SK-N-SH treated with all-trans-retinoic acid at 6 μM for 48 hours (cell line): ENCODE results near the gene WNT7A.

Experiments used
- ATAC-seq: fragments of 200-7000 bp; cut with Tn5 transposase; 3 replicates; pipeline ENCODE4 v1.9.1; 2020; ENCODE audit warnings: mild to moderate bottlenecking, moderate library complexity
- ARNTL ChIP-seq: fragments of 450-650 bp; formaldehyde crosslinking; IDR thresholded peaks from 2 replicates; pipeline ENCODE4 v1.5.0; 2020; ENCODE audit warnings: low read depth, mild to moderate bottlenecking, moderate library complexity, borderline replicate concordance
- BACH2 ChIP-seq: fragments of 250-450 bp; sonication (Bioruptor Pico); IDR thresholded peaks from 2 replicates; pipeline ENCODE4 v1.9.0; 2021; ENCODE audit warnings: mild to moderate bottlenecking, borderline replicate concordance
- ESRRG ChIP-seq: fragments of 250-450 bp; sonication (Bioruptor Pico); IDR thresholded peaks from 2 replicates; pipeline ENCODE4 v1.6.1; 2021; ENCODE audit warnings: mild to moderate bottlenecking
- ISL1 ChIP-seq: fragments of 250-450 bp; sonication (Bioruptor Pico); IDR thresholded peaks from 2 replicates; pipeline ENCODE4 v2.1.2; 2022; ENCODE audit warnings: mild to moderate bottlenecking, moderate library complexity
- PPARA ChIP-seq: fragments of 250-450 bp; sonication (Bioruptor Pico); IDR thresholded peaks from 2 replicates; pipeline ENCODE4 v1.5.0; 2020; ENCODE audit warnings: mild to moderate bottlenecking, borderline replicate concordance
- RARB ChIP-seq: fragments of 250-450 bp; sonication (Bioruptor Pico); IDR thresholded peaks from 2 replicates; pipeline ENCODE4 v1.8.0; 2021; ENCODE audit warnings: mild to moderate bottlenecking, moderate library complexity
- SNAI2 ChIP-seq: fragments of 250-450 bp; sonication (Bioruptor Pico); IDR thresholded peaks from 2 replicates; pipeline ENCODE4 v1.5.0; 2020; ENCODE audit warnings: mild to moderate bottlenecking, moderate library complexity
- TCF4 ChIP-seq: fragments of 250-450 bp; sonication (Bioruptor Pico); IDR thresholded peaks from 2 replicates; pipeline ENCODE4 v1.8.0; 2021; ENCODE audit warnings: mild to moderate bottlenecking, moderate library complexity, borderline replicate concordance
- TOX ChIP-seq: fragments of 250-450 bp; sonication (Bioruptor Pico); IDR thresholded peaks from 2 replicates; pipeline ENCODE4 v1.8.0; 2021; ENCODE audit warnings: mild to moderate bottlenecking, moderate library complexity, borderline replicate concordance
- ZC3H10 ChIP-seq: fragments of 250-450 bp; sonication (Bioruptor Pico); IDR thresholded peaks from 2 replicates; pipeline ENCODE4 v1.5.1; 2021; ENCODE audit warnings: mild to moderate bottlenecking, moderate library complexity
- ZFP3 ChIP-seq: fragments of 250-450 bp; sonication (Bioruptor Pico); IDR thresholded peaks from 2 replicates; pipeline ENCODE4 v1.5.0; 2020; ENCODE audit warnings: mild to moderate bottlenecking, moderate library complexity
- ZFP30 ChIP-seq: fragments of 450-650 bp; formaldehyde crosslinking; IDR thresholded peaks from 2 replicates; pipeline ENCODE4 v1.5.0; 2022; ENCODE audit warnings: mild to moderate bottlenecking, moderate library complexity
- ZNF70 ChIP-seq: fragments of 450-650 bp; formaldehyde crosslinking; IDR thresholded peaks from 2 replicates; pipeline ENCODE4 v1.5.0; 2020; ENCODE audit warnings: mild to moderate bottlenecking, moderate library complexity
- ZNF8 ChIP-seq: fragments of 450-650 bp; formaldehyde crosslinking; IDR thresholded peaks from 2 replicates; pipeline ENCODE4 v1.5.0; 2020; ENCODE audit warnings: mild to moderate bottlenecking, moderate library complexity
- TF ChIP-seq, protein P1 (sequence below): fragments of 250-450 bp; sonication (Bioruptor Pico); IDR thresholded peaks from 2 replicates; pipeline ENCODE4 v1.5.0; 2020; ENCODE audit warnings: mild to moderate bottlenecking, moderate library complexity
- TF ChIP-seq, protein P2 (sequence below): fragments of 250-450 bp; sonication (Bioruptor Pico); IDR thresholded peaks from 2 replicates; pipeline ENCODE4 v1.8.0; 2020; ENCODE audit warnings: mild to moderate bottlenecking, moderate library complexity, borderline replicate concordance
- TF ChIP-seq, protein P3 (sequence below): fragments of 250-450 bp; sonication (Bioruptor Pico); IDR thresholded peaks from 2 replicates; pipeline ENCODE4 v1.8.0; 2021; ENCODE audit warnings: low read depth, mild to moderate bottlenecking, moderate library complexity, borderline replicate concordance
- TF ChIP-seq, protein P4 (sequence below): fragments of 250-450 bp; sonication (Bioruptor Pico); IDR thresholded peaks from 2 replicates; pipeline ENCODE4 v1.5.1; 2021; ENCODE audit warnings: mild to moderate bottlenecking, moderate library complexity

Gene WNT7A

DNA sequence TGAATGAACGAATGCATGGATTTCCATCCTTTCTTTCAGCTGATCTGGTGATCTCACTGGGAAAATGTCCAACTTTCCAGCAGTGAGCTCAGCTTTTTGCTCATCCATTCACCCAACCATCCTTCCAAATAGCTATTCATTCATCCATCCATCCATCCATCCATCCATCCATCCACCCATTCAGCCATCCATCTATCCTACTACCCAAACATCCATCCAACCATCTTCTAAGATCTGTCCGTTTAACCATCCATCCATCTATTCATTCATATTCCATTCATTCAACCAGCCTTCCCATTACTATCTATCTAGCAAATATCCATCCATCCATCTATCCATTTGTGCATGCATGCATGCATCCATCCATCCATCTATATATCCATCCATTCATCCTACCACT is 39.4 kb downstream of the WNT7A start:
- ATAC-seq: no peak
- no peak for TF ChIP-seq ISL1
- TF ChIP-seq, all 23 proteins: peak for 0

DNA sequence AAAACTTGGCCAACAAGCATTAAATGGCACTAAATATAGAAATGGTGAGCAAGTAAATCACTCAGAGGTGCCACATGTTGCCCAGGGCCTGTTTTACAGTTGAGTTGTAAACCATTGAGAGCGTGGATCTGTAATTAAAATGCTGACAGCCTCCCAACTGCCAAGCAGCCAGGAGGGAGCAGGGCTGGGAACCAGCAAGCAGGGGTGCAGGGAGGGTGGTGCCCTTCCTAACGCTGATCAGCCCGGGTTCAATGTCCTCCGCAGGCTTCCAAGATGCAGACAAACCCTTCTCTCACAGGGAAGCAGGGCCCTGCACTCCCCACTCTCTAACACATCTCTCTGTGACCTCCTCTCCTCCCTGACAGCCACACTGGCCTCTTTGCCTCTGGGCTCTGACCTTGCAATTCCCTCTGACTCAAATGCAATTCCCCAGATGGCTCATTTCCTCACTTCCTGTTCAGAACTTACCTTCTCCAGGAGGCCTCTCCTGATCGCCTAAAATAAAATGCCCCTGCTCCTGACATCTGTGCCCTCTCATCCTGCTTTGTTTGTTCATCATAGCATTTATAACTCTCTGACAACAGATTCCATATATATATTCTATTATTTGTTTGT is 40.0 kb downstream of the WNT7A start:
- TF ChIP-seq ISL1 (no peak), ZNF8 (CRISPR knock-in tag) (no peak), RARB (CRISPR knock-in tag) (no peak), TOX (CRISPR knock-in tag) (no peak), ARNTL (CRISPR knock-in tag) (no peak)
- TF ChIP-seq, all 23 proteins: peak for 0
- ATAC-seq: no peak

DNA sequence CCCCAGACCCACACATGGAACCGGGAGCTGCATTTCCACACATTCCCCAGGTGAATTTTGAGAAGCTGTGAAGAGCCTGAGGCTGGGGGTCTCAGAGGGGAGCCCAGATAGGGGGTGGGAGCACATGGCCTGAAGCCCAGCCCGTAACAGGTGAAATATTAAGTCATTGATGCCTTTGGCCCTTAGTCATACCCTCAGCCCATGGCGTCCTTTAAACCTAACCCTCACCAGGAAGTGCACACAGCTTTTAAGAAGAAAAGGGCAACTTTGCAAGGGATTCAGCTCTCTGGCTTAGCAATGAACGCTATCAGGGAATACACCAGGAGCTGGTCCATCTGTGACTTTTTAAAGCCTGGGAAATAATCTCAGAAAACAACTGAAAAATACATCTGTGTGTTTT is 40.6 kb downstream of the WNT7A start:
- no peak for TF ChIP-seq ZNF8 (CRISPR knock-in tag)
- TF ChIP-seq, protein P1, sequence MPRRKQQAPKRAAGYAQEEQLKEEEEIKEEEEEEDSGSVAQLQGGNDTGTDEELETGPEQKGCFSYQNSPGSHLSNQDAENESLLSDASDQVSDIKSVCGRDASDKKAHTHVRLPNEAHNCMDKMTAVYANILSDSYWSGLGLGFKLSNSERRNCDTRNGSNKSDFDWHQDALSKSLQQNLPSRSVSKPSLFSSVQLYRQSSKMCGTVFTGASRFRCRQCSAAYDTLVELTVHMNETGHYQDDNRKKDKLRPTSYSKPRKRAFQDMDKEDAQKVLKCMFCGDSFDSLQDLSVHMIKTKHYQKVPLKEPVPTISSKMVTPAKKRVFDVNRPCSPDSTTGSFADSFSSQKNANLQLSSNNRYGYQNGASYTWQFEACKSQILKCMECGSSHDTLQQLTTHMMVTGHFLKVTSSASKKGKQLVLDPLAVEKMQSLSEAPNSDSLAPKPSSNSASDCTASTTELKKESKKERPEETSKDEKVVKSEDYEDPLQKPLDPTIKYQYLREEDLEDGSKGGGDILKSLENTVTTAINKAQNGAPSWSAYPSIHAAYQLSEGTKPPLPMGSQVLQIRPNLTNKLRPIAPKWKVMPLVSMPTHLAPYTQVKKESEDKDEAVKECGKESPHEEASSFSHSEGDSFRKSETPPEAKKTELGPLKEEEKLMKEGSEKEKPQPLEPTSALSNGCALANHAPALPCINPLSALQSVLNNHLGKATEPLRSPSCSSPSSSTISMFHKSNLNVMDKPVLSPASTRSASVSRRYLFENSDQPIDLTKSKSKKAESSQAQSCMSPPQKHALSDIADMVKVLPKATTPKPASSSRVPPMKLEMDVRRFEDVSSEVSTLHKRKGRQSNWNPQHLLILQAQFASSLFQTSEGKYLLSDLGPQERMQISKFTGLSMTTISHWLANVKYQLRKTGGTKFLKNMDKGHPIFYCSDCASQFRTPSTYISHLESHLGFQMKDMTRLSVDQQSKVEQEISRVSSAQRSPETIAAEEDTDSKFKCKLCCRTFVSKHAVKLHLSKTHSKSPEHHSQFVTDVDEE (CRISPR knock-in tag): no peak
- no peak for TF ChIP-seq ISL1
- TF ChIP-seq, protein P2, sequence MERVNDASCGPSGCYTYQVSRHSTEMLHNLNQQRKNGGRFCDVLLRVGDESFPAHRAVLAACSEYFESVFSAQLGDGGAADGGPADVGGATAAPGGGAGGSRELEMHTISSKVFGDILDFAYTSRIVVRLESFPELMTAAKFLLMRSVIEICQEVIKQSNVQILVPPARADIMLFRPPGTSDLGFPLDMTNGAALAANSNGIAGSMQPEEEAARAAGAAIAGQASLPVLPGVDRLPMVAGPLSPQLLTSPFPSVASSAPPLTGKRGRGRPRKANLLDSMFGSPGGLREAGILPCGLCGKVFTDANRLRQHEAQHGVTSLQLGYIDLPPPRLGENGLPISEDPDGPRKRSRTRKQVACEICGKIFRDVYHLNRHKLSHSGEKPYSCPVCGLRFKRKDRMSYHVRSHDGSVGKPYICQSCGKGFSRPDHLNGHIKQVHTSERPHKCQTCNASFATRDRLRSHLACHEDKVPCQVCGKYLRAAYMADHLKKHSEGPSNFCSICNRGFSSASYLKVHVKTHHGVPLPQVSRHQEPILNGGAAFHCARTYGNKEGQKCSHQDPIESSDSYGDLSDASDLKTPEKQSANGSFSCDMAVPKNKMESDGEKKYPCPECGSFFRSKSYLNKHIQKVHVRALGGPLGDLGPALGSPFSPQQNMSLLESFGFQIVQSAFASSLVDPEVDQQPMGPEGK (CRISPR knock-in tag): no peak
- TF ChIP-seq SNAI2 (CRISPR knock-in tag): no peak
- no peak for TF ChIP-seq TCF4
- TF ChIP-seq, protein P3, sequence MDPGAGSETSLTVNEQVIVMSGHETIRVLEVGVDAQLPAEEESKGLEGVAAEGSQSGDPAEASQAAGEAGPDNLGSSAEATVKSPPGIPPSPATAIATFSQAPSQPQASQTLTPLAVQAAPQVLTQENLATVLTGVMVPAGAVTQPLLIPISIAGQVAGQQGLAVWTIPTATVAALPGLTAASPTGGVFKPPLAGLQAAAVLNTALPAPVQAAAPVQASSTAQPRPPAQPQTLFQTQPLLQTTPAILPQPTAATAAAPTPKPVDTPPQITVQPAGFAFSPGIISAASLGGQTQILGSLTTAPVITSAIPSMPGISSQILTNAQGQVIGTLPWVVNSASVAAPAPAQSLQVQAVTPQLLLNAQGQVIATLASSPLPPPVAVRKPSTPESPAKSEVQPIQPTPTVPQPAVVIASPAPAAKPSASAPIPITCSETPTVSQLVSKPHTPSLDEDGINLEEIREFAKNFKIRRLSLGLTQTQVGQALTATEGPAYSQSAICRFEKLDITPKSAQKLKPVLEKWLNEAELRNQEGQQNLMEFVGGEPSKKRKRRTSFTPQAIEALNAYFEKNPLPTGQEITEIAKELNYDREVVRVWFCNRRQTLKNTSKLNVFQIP (CRISPR knock-in tag): no peak
- no peak for TF ChIP-seq ARNTL (CRISPR knock-in tag)
- TF ChIP-seq ZNF70 (CRISPR knock-in tag): no peak
- TF ChIP-seq, protein P4, sequence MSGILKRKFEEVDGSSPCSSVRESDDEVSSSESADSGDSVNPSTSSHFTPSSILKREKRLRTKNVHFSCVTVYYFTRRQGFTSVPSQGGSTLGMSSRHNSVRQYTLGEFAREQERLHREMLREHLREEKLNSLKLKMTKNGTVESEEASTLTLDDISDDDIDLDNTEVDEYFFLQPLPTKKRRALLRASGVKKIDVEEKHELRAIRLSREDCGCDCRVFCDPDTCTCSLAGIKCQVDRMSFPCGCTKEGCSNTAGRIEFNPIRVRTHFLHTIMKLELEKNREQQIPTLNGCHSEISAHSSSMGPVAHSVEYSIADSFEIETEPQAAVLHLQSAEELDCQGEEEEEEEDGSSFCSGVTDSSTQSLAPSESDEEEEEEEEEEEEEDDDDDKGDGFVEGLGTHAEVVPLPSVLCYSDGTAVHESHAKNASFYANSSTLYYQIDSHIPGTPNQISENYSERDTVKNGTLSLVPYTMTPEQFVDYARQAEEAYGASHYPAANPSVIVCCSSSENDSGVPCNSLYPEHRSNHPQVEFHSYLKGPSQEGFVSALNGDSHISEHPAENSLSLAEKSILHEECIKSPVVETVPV (CRISPR knock-in tag): no peak
- no peak for TF ChIP-seq ZFP30
- TF ChIP-seq ESRRG (CRISPR knock-in tag): no peak
- no peak for ATAC-seq

DNA sequence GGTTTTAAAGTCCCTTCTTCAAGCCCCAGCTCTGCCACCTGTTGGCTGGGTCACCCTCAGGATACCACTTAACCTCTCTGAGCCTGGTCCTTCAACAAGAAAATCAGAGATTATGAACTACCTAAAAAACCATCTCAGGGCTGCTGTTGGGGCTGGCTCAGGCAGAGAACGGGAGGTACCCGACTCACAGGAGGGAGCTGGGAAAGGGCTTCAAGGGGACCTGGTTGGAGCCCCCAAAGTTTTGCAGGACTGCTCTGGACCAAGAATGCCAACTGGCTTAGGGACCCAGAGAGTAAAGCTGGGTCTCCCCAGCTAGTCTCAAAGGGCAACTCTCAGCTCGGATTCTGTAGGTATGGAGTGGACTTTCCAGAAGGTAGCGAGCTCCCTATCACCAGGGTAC is 41.5 kb downstream of the WNT7A start:
- TF ChIP-seq ZFP30 (no peak), BACH2 (CRISPR knock-in tag) (no peak), ZC3H10 (CRISPR knock-in tag) (no peak), ESRRG (CRISPR knock-in tag) (no peak), TOX (CRISPR knock-in tag) (no peak), ISL1 (no peak), PPARA (CRISPR knock-in tag) (no peak), ZFP3 (no peak)
- TF ChIP-seq, protein P2 (CRISPR knock-in tag): no peak
- ATAC-seq: no peak
